AG20443 (cell line): ENCODE data around the gene CCDC178.
"Not testable (repeated sequence)": the region's sequence is repeated elsewhere in the genome, so short reads cannot be mapped to it uniquely, and the experiment has no call there.

Experiments
- DNase-seq: peaks from one replicate; pipeline ENCODE4 v3.0.0; 2012; ENCODE audit warnings: low spot score, mixed read lengths

The CCDC178 gene, protein sequence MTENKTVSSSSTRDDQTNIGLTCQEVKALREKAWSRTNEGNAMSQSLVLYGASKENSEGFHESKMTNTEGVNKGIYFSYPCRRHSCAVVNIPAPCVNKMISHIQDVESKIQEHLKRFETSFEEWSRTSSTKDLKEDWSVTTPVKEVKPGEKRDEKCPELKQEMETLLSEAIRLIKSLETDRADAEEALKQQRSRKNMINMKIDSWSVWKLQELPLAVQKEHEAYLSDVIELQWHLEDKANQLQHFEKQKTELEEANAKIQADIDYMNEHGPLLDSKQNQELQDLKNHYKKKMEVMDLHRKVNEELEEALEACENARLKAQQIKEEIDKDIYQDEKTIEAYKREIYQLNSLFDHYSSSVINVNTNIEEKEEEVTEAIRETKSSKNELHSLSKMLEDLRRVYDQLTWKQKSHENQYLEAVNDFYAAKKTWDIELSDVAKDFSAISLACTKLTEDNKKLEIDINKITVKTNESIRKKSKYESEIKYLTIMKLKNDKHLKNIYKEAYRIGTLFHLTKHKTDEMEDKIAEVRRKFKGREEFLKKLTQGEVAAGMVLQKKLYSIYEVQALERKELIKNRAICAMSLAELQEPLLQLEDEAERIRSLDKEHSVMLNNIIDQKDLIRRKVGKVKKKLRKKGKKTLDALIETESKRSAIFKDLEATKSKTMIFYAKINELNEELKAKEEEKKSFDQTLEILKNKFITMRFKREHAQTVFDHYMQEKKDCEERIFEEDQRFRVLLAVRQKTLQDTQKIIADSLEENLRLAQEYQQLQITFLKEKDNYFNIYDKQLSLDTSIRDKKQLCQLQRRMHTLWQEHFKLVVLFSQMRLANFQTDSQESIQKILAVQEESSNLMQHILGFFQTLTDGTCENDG

DNA sequence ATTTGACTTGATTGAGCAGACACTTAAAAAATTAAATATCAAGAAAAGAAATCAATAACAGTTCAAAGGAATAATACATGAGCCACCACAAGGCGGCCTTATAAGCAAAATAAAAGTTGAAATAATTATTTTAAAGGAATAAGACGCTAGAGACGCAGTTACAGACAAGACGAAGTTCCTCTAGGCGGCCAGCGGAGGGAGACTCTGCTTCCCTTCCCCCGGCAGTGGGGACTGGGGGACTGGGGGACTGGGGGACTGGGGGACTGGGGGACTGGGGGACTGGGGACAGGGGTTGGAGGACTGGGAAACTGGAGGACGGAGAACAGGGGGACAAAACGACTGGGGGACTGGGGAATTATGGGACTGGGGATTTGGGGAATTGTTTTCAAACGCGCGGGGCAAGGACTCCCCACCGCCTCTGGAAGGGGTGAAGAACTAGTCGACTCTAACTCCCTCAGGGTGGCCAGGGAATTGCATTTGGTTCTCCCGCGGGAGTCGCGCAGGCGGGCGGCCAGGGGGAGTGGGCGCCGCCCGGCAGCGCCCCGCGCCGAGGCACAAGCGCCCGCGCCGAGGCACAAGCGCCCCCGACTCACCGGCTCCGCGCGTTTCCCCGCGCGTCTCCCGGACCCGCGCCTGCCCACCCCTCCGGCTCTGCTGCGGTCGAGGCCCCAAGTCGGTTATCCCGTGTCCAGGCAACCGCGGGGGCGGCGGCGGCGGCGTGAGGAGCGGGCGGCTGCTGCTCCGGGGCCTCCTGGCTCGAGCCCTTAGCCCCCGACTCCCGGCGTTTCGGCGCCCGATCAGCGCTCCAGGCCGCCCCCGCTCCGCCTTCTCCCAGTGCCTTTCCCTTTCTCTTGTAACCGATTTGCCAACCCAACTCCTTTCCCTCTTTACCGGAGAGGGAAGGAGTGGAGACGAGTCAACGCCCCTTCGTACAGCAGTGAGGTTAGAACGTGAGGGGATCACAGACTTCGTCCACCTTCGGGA lies at the start of gene CCDC178:
TSS of gene CCDC178 (minus strand) at position 662 of the 984 bp plus-strand sequence. CDS start 28,633 bp downstream, outside the sequence.
- DNase-seq, result peak; percentile 25

DNA sequence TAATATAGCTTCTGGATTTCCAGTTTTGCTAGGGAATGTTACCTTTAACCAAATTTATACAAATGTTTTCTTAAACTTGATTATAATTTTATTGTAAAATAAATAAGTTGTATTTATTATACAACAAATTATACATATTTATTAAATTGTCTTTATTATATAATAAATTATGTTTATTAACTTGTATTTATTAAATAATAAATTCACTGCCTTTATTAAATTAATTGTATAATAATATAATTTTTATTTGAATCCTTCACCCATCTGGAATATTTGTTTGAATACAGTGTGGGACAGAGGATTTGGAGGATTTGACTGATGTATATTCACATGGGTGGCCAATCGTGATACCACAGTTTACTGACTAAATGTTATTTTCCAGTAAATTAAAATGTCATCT lies 43.4 kb upstream of the CCDC178 start:
- DNase-seq, result no peak

DNA sequence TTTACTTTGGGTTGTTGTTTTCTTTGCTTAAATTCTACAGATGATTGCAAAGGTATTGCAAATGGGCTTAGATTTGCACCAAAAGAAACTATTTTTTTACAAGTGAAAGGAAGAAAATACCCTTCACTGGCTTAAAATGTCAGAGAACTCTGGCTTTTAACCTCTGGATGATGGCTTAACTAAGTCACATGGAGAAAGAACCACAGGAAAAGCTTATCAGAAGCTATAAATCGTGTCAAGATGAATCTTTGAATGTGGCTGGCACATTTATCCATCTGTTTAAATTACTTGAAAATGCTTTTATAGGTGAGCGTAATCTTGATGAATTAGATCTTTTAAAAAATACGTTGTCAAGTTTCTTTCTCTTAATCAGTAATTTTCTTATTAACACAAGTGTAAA lies 32.0 kb upstream of the CCDC178 start:
- DNase-seq, result no peak

DNA sequence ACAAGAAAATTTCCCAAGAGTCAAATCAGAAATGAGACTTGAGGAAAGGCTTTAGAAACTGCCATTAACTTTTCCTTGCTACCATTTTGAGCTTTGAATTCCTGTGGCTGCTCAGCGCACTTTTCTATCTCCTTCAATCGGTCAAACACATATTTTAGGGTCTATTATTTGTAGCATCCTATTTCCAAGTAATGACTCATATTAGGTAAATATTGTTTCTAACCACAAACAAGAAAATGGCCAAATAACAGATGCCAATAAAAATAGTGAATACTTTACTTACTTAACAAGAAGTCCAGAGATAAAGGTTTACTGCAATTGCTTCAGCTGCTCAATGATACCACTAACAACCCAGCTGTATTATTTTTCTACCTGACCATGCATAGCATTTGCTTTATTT lies 29.7 kb upstream of the CCDC178 start:
- no peak for DNase-seq

DNA sequence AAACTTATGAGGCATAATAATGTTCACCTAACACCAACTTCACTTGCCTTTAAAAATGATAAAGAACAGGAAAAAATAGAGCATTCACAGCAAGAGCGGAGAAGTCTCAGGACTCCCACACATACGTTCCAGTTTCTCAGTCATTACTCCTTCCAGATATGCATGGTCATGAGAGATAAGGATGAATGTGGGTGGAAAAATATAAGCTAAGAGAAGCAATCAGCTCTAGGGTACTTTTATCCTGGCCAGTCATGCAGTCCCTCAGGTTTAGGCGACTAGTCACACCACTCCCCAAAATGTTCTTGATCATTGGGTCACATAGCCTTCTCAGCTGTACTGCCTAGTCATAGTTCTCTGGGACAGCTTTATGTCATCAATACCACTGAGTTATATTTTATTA lies 29.2 kb upstream of the CCDC178 start:
- DNase-seq, result no peak

DNA sequence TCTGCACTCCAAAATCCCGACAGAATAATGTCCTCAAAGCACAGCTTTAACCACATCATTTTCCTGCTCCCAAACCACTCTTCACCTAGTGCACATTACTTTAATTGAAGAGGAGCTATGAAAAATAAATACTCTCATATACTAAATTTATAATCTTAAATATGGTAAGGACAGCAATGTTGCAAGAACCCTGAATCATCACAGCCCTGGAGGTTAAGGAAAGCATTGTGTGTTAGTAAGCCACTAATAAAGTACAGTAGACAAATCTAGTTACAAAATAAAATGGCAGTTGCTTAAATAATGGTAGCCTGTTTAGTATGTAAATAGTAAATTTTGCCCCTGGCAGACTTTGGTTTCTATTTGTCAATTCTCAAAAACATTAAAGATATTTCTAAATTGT lies 27.0 kb upstream of the CCDC178 start:
- DNase-seq, result no peak

DNA sequence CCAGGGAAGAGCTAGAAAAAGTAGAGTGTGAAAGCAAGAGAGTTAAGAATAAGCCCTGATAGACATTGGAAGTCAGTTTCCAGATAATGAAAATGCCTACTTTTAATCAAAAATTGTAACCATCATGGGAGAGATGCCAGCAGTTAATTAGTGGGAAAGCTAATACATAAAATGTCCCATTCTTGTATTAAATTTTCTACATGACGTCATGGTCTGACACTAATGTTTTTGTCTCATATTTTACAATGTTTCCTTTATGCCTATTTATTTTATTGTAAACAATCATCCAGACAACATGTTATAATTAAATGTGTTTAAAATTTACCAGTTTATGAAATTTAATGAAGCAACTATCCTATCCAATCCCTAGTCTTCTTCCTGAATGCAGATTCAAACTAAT lies 26.3 kb upstream of the CCDC178 start:
- no peak for DNase-seq

DNA sequence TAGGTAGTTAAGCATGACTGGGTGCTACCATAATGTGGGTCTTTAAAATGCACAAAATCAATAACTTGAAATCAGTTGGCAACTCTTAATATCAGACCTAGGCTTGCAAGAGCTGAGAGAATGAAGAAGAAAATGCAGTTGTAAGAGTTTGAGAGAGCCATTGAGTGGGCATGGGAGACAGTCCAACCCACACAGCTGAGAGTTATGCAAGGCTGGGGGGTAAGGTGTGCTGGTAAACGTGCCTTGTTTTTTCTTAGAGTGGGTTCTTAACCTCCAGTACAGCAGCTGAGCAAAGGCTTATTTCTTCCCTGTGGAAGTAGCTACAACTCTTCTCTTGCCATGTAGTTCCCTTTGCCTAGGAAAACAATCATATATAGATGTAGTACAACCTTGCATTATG lies 20.2 kb upstream of the CCDC178 start:
- no peak for DNase-seq

DNA sequence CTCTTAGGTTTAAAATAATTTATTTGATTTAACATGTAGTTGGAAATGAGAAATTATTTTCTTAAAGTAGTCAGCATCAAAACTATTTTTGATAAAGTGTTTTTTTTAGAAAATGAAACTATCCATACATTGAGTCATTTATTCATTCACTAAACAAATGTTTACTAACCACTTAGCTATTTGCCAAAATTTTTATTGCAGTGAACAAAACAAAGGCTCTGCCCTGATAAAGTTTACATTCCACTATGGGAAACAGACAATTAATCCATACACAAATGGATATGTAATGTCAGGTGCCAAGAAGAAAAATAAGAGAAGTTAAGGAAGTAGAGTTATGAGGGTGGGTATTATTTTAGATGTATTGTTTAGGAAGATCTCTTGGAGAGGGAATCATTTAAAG lies 19.1 kb upstream of the CCDC178 start:
- no peak for DNase-seq

DNA sequence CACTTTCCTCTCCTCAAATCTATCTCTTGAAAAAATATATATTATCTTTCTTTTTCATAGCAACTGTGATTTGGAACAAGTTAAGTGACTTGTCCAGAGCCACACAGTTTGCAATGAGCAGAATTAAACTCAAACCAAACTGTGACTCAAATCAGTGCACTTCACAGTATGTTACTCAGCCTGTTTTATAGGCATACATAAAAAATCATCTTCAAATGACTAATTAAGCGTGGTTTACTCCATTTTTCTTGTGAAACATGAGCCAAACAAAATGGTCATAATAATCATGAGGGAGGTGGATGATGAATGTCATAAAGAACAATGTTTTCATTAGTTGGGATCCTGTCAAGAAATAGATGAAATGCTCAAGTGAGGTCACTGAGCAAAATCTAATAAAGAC lies 6.1 kb upstream of the CCDC178 start:
- no peak for DNase-seq

DNA sequence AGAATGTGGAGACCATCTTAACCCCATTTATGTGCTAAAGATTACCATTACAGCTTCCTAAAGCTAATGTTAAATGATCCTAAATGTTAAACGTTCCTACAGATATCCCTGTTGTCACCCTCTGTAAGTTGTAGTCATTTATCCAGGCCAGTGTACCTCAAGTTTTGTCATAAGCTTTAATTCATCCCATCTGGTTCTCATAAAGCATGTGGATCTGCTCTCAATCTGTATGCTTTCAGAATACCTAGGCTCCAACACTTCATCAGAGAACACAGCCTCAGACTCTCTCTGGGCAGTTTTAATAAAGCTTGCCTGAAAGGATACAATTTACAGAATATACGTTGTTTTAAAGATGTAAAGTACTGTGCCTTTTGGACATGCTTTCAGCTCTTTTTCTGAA lies 4.2 kb upstream of the CCDC178 start:
- DNase-seq, result no peak

DNA sequence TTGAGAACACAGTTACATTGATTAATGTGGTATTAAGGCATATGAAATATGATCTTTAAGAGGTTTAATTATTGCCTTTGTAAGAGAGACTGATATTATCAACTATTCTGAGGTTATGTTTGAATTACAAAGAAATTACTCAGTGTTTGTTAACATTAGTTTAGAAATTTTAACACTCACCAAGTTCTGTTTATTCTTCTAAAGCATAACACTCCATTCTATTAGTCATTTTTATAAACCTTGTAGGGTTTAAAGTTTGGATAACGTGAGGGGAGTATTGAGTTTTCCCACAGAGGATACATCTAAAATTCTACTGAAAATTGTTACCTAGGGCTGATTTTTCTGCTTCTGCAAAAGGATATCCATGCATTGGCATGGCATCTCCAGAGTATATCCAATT lies 7.7 kb downstream of the CCDC178 start:
- no peak for DNase-seq

DNA sequence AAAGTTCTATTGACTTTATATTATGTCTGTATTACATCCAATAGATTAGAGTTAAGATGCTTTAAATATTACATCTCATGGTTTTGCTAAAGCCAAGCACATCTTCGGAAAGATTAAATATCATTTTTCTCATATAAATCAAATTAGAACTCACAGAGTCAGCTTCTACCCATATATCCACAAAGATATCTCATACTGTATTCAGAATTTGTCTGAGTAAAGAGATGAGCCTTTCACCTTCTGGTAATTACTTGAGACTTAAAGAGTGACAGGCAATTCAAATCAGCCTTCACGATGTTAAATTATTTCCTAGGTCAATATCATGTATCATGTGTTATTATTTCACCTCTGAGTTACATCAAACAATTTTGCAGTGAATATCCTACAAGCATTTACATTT lies 13.0 kb downstream of the CCDC178 start:
- no peak for DNase-seq

DNA sequence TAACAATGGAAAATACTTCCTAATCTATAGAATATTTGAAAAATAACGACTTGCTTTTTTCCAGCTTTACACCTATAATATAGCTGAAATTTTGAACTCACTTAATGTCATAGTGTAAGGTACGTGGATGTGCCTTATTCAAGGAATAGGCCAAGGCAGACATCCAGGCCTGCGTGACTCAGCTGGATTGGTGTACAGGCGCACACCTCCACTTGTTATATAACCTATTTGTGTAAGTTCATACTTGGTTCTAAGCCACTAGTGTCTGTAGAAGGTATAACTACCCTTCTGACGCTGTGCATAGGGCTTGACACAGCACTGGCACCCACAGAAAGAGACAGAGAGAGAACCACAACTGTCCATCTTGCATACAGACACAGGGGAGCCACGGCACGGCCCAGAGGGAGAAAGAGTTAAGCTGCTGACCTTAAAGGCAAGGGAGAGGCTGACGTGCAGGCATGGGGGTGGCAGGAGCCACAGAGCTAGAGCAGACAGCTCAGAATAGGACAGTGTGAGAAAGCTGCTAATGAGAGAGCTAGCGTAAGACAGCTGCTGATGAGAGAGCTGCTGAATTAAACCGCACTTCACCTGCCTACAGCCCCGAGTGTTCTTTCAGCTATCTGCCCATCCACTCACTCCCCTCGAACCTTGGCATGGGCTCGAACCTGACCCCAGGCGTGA lies 16.1 kb downstream of the CCDC178 start:
- no peak for DNase-seq

DNA sequence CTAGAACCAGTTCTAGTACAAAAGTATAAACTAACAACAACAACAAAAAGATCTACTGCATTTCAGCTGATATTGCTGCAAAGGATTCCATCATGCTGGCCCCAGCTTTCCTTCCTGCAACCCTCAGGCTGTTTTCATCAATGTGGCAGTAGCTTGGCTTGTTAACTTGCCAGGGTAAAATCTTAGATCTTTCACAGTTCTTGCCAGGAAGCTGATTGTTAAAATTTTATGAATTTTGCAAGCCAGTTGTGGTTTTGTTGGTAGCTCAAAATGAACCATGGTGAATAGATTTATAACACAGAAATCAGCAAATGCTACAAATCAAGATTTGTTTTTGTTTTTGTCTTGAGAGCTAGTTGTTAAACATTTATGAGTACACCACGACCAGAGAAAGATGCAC lies 19.3 kb downstream of the CCDC178 start:
- no peak for DNase-seq

DNA sequence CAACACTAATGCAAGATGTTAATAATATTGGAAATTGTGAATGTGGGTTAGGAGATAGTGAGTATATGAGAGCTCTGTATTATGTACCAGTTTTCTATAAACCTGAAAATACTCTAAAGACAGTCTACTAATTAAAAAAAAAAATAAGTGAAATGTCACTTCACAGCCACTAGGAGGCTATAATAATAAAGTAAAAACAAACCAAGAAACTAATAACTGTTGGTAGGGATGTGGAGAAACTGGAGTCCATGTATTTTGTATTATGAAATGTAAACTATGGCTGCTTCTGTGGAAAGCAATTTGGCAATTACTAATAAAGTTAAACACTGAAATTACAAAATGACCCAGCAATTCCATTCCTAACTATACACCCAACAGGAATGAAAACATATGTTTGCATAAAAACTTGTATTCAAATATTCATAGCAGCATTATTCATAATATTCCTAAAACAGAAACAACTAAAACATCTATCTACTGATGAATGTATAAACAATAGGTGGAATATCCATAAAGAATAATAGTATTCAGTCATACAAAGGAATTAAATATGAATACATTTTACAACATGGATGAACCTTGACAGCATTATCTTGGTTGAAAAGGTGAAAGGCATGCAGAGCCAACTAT lies 36.2 kb downstream of the CCDC178 start:
- no peak for DNase-seq

DNA sequence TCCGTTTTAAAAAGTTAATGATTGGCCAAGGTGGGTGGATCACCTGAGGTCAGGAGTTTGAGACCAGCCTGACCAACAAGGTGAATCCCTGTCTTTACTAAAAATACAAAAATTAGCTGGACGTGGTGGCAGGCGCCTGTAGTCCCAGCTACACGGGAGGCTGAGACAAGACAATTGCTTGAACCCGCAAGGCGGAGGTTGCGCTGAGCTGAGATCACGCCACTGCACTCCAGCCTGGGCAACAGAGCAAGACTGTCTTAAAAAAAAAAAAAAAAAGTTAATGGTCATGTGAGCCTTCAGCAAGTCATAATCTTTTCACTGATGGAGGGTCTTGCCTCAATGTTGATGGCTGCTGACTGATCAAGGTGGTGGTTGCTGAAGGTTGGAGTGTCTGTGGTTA lies 41.6 kb downstream of the CCDC178 start:
- not testable (repeated sequence) for DNase-seq

DNA sequence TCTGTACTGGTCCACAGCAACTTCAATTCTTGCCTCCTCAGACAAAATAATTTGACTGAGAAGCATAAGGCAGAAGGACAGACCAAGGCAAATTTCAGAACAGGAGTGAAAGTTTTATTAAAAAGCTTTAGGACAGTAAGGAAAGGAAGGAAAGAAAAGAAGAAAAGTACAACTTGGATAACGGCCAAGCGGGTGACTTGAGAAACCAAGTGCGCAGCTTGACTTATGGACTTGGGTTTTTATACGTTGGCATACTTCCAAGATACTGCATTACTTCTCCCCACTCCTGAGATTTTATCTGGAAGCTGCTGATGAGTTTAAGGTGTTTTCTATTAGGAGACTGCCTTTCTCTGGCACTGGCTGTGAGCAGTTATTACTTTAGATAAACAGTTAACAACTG lies 64.7 kb downstream of the CCDC178 start:
- no peak for DNase-seq

DNA sequence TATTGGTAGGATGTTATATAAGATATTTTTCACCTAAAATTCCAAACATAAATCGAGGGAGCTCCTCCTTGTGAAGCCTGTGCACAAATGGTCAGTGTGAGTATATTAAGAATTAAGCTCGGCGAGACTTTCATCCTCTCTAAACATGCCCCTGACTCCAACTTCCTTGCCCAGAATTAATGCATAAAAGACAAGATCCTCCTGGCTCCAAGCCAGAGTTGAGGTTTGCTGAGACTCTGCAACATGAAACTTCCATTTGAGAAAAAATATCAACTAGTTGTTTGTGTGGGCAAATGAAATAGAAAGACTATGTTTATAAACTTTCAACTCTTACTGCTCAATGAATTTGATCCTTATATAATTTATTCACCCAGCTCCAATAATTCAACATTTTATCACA lies 68.1 kb downstream of the CCDC178 start:
- no peak for DNase-seq

DNA sequence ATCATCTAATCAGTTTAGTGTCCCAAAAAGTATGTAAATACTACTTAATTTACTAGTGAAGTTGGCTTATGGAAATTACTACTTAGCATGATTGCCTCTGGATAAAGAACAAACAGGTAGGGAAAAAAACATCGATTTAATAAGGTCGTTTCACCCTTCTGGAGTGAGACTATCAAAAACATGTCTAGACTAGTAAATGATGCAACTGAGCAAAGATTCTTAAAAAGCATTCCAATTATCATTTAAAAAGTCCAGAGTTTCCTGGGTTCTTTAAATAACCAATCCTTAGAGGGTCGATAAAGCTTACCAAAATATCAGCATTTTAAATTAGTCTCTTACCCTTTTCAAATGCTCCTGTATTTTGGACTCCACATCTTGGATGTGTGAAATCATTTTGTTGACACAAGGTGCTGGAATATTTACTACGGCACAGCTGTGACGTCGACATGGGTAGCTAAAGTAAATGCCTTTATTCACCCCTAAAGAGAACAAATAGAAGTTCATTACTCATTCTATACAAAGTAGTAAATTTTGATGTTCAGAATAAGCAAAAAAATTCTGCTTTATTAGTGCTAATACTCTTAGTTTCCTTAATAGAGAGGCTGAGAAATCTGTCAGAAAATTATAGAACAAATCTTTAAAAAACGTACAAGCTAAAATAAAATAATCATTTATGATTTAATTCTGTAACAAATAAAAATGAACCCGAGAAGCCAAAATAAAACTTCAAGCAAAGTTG lies 70.6 kb downstream of the CCDC178 start:
- no peak for DNase-seq
